ENCODE data around the gene PCDH19. TPM values are rescaled to one million over a fixed set of nuclear protein-coding genes. Genes with fewer than 3 reads are reported as not detected.

Gene PCDH19
- total and polyA plus RNA-seq, 2 experiments from 2014 or later, result 0.87 to 1.4 TPM

DNA sequence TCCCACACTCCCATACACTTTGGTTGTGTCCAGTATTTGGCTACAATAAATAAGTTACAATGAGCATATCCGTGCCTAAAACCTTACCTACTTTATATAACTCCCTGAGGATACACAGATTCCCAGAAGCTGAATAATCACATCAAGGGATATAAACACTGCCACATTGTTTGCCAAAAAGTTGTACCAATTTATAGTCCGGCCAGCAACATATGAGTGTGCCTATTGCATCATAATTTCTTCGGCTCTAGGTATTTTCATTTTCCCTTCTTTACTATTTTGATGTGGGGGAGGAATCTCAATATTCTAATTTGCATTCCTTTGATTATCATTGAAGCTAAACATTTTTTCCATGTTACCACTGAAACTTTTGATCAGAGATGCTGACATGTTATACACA is 146.4 kb downstream of the PCDH19 start:
- no peaks in the 10 kb centered on the region for H3K36me3 ChIP-seq (ENCODE audit: insufficient read depth)
- TF ChIP-seq POLR2AphosphoS5 (IDR thresholded peaks at IDR 0.05; ENCODE audit: low read depth) (no peak), JUNB (IDR thresholded peaks at IDR 0.05; ENCODE audit: unreplicated experiment) (no peak), STAT1 (IDR thresholded peaks at IDR 0.05; ENCODE audit: unreplicated experiment) (no peak), NANOG (IDR thresholded peaks at IDR 0.05; ENCODE audit: borderline replicate concordance) (no peak)
- no peak overlapping the region for H3K4me3 ChIP-seq

DNA sequence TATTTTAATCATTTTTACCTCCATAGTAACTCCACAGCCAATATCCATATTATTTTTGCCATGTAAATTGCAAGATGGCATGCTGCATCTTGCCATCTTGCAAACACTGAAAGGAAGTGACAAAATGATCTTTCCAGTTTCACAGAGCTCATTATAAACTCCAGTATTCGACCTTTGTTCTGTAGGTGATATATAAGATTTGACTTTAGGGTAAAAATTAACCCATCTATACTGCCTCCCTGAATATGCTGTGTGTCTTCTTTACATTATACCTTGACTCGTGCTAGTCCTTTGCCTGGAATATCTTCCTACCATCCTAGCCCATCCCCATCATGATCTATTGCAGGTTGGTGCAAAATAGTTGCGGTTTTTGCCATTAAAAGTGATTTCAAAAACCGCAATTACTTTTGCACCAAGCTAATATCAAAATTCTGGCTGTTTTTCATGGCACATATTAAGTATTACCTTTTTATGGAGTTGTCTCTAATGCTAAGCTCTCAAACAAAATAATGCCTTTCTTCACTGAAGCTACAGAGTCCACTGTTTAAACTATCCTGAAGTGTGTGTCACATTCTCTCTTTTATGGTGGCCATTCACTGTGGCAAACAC is 161.1 kb downstream of the PCDH19 start:
- H3K27me3 ChIP-seq (ENCODE audit: insufficient read depth), result no peaks in the 10 kb centered on the region
- no peak overlapping the region for H3K27ac ChIP-seq (ENCODE audit: low read depth)
- Mint-ChIP-seq H3K27me3 (ENCODE audit: insufficient read depth, low read depth, poor library complexity) (no peaks in the 10 kb centered on the region), H3K4me1 (no peaks in the 10 kb centered on the region), H3K36me3 (ENCODE audit: low read depth) (peaks cover 2% of the 10 kb centered on the region; the same call in 1 of the 3 replicates), H3K4me3 (no peak overlapping the region), H3K9me3 (peaks cover 4% of the 10 kb centered on the region), H3K27ac (no peak overlapping the region)
- no peaks in the 10 kb centered on the region for H3K4me1 ChIP-seq (ENCODE audit: insufficient read depth)
- no peak overlapping the region for H3K4me2 ChIP-seq
- no peaks in the 10 kb centered on the region for H3K79me2 ChIP-seq (replicated peaks; ENCODE audit: insufficient read depth)
- DNase-seq (ENCODE audit: low spot score) (no peak), ATAC-seq (no peak)
- no peak overlapping the region for H3K4me3 ChIP-seq
- H3K36me3 ChIP-seq (ENCODE audit: insufficient read depth), result no peaks in the 10 kb centered on the region
- no peak overlapping the region for H2AFZ ChIP-seq
- H4K20me1 ChIP-seq (replicated peaks; ENCODE audit: insufficient read depth), result no peaks in the 10 kb centered on the region
- no peaks in the 10 kb centered on the region for H3K9me2 ChIP-seq (ENCODE audit: insufficient read depth)
- H3F3A ChIP-seq (replicated peaks; ENCODE audit: low read depth), result no peaks in the 10 kb centered on the region
- TF ChIP-seq STAT1 (IDR thresholded peaks at IDR 0.05; ENCODE audit: unreplicated experiment) (no peak), JUNB (IDR thresholded peaks at IDR 0.05; ENCODE audit: unreplicated experiment) (no peak), ZNF114 (CRISPR knock-in tag; IDR thresholded peaks at IDR 0.05) (no peak), EZH2phosphoT487 (IDR thresholded peaks at IDR 0.05; ENCODE audit: unreplicated experiment) (no peak), NANOG (IDR thresholded peaks at IDR 0.05; ENCODE audit: borderline replicate concordance) (no peak), CREB1 (CRISPR knock-in tag; IDR thresholded peaks at IDR 0.05; ENCODE audit: low read depth) (no peak)
- TF ChIP-seq, protein P1, sequence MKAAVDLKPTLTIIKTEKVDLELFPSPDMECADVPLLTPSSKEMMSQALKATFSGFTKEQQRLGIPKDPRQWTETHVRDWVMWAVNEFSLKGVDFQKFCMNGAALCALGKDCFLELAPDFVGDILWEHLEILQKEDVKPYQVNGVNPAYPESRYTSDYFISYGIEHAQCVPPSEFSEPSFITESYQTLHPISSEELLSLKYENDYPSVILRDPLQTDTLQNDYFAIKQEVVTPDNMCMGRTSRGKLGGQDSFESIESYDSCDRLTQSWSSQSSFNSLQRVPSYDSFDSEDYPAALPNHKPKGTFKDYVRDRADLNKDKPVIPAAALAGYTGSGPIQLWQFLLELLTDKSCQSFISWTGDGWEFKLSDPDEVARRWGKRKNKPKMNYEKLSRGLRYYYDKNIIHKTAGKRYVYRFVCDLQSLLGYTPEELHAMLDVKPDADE (IDR thresholded peaks at IDR 0.05), result no peak
- TF ChIP-seq, protein P2, sequence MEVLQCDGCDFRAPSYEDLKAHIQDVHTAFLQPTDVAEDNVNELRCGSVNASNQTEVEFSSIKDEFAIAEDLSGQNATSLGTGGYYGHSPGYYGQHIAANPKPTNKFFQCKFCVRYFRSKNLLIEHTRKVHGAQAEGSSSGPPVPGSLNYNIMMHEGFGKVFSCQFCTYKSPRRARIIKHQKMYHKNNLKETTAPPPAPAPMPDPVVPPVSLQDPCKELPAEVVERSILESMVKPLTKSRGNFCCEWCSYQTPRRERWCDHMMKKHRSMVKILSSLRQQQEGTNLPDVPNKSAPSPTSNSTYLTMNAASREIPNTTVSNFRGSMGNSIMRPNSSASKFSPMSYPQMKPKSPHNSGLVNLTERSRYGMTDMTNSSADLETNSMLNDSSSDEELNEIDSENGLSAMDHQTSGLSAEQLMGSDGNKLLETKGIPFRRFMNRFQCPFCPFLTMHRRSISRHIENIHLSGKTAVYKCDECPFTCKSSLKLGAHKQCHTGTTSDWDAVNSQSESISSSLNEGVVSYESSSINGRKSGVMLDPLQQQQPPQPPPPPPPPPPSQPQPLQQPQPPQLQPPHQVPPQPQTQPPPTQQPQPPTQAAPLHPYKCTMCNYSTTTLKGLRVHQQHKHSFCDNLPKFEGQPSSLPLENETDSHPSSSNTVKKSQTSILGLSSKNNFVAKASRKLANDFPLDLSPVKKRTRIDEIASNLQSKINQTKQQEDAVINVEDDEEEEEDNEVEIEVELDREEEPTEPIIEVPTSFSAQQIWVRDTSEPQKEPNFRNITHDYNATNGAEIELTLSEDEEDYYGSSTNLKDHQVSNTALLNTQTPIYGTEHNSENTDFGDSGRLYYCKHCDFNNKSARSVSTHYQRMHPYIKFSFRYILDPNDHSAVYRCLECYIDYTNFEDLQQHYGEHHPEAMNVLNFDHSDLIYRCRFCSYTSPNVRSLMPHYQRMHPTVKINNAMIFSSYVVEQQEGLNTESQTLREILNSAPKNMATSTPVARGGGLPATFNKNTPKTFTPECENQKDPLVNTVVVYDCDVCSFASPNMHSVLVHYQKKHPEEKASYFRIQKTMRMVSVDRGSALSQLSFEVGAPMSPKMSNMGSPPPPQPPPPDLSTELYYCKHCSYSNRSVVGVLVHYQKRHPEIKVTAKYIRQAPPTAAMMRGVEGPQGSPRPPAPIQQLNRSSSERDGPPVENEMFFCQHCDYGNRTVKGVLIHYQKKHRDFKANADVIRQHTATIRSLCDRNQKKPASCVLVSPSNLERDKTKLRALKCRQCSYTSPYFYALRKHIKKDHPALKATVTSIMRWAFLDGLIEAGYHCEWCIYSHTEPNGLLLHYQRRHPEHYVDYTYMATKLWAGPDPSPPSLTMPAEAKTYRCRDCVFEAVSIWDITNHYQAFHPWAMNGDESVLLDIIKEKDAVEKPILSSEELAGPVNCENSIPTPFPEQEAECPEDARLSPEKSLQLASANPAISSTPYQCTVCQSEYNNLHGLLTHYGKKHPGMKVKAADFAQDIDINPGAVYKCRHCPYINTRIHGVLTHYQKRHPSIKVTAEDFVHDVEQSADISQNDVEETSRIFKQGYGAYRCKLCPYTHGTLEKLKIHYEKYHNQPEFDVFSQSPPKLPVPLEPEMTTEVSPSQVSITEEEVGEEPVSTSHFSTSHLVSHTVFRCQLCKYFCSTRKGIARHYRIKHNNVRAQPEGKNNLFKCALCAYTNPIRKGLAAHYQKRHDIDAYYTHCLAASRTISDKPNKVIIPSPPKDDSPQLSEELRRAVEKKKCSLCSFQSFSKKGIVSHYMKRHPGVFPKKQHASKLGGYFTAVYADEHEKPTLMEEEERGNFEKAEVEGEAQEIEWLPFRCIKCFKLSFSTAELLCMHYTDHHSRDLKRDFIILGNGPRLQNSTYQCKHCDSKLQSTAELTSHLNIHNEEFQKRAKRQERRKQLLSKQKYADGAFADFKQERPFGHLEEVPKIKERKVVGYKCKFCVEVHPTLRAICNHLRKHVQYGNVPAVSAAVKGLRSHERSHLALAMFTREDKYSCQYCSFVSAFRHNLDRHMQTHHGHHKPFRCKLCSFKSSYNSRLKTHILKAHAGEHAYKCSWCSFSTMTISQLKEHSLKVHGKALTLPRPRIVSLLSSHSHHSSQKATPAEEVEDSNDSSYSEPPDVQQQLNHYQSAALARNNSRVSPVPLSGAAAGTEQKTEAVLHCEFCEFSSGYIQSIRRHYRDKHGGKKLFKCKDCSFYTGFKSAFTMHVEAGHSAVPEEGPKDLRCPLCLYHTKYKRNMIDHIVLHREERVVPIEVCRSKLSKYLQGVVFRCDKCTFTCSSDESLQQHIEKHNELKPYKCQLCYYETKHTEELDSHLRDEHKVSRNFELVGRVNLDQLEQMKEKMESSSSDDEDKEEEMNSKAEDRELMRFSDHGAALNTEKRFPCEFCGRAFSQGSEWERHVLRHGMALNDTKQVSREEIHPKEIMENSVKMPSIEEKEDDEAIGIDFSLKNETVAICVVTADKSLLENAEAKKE (CRISPR knock-in tag; IDR thresholded peaks at IDR 0.05), result no peak
- TF ChIP-seq, protein P3, sequence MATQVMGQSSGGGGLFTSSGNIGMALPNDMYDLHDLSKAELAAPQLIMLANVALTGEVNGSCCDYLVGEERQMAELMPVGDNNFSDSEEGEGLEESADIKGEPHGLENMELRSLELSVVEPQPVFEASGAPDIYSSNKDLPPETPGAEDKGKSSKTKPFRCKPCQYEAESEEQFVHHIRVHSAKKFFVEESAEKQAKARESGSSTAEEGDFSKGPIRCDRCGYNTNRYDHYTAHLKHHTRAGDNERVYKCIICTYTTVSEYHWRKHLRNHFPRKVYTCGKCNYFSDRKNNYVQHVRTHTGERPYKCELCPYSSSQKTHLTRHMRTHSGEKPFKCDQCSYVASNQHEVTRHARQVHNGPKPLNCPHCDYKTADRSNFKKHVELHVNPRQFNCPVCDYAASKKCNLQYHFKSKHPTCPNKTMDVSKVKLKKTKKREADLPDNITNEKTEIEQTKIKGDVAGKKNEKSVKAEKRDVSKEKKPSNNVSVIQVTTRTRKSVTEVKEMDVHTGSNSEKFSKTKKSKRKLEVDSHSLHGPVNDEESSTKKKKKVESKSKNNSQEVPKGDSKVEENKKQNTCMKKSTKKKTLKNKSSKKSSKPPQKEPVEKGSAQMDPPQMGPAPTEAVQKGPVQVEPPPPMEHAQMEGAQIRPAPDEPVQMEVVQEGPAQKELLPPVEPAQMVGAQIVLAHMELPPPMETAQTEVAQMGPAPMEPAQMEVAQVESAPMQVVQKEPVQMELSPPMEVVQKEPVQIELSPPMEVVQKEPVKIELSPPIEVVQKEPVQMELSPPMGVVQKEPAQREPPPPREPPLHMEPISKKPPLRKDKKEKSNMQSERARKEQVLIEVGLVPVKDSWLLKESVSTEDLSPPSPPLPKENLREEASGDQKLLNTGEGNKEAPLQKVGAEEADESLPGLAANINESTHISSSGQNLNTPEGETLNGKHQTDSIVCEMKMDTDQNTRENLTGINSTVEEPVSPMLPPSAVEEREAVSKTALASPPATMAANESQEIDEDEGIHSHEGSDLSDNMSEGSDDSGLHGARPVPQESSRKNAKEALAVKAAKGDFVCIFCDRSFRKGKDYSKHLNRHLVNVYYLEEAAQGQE (IDR thresholded peaks at IDR 0.05; ENCODE audit: unreplicated experiment), result no peak

More for the DNA sequence above, 146.4 kb downstream of the PCDH19 start:
- Histone ChIP-seq H3K4me1 (ENCODE audit: insufficient read depth) (no peaks in the 10 kb centered on the region), H3K9me2 (ENCODE audit: insufficient read depth) (no peaks in the 10 kb centered on the region), H4K20me1 (replicated peaks; ENCODE audit: insufficient read depth) (no peaks in the 10 kb centered on the region), H2AFZ (no peak overlapping the region), H3K27ac (ENCODE audit: low read depth) (no peak overlapping the region), H3K79me2 (replicated peaks; ENCODE audit: insufficient read depth) (no peaks in the 10 kb centered on the region), H3K27me3 (ENCODE audit: insufficient read depth) (no peaks in the 10 kb centered on the region), H3K4me2 (no peak overlapping the region), H3F3A (replicated peaks; ENCODE audit: low read depth) (no peaks in the 10 kb centered on the region)
- ATAC-seq, result no peak
- H3K9me3 Mint-ChIP-seq, result no peaks in the 10 kb centered on the region
- DNase-seq (ENCODE audit: low spot score), result no peak
- no peaks in the 10 kb centered on the region for H3K36me3 Mint-ChIP-seq (ENCODE audit: low read depth)
- H3K4me1 Mint-ChIP-seq, result no peaks in the 10 kb centered on the region
- H3K27me3 Mint-ChIP-seq (ENCODE audit: insufficient read depth, low read depth, poor library complexity), result no peaks in the 10 kb centered on the region
- H3K4me3 Mint-ChIP-seq, result no peak overlapping the region
- no peak overlapping the region for H3K27ac Mint-ChIP-seq
